Thoracic aorta (tissue), 2 donors: ENCODE measurements around the gene OR2W3. TPM values are rescaled to one million over a fixed set of nuclear protein-coding genes. Genes with fewer than 3 reads are reported as not detected.

Experiments
- ATAC-seq: fragments of 150-250 bp; one replicate; pipeline ENCODE4 v1.8.0; 2017; ENCODE audit warnings: low read depth; ENCODE audit not compliant: insufficient number of reproducible peaks, low FRiP score
- DNase-seq: peaks from one replicate; pipeline ENCODE4 v3.0.0-alpha.2; 2020; ENCODE audit warnings: low spot score
- H3K27ac ChIP-seq, 2 donors: fragments of 200-600 bp; sonication (generic); 1 replicate in 1 of 2; 2 replicates in 1 of 2; pipeline ENCODE4 v1.5.1; 2016; ENCODE audit warnings: mild to moderate bottlenecking in 2 of 2, moderate library complexity in 2 of 2
- H3K27me3 ChIP-seq: fragments of 200-600 bp; sonication (generic); replicated peaks from 2 replicates; pipeline ENCODE4 v1.6.0; 2016; ENCODE audit warnings: mild to moderate bottlenecking; ENCODE audit not compliant: insufficient read depth
- H3K36me3 ChIP-seq: fragments of 200-600 bp; sonication (generic); one replicate; pipeline ENCODE4 v1.5.1; 2016
- H3K4me1 ChIP-seq, 2 donors: fragments of 200-600 bp; sonication (generic); 1 replicate in 1 of 2; 2 replicates in 1 of 2; pipeline versions ENCODE4 v1.5.1 to v1.6.0; 2016; ENCODE audit warnings: low read depth in 2 of 2, mild to moderate bottlenecking in 1 of 2; ENCODE audit not compliant: control insufficient read depth in 1 of 2
- H3K4me3 ChIP-seq: fragments of 200-600 bp; sonication (generic); 2 replicates; pipeline ENCODE4 v1.5.1; 2016; ENCODE audit warnings: mild to moderate bottlenecking
- H3K9me3 ChIP-seq: fragments of 200-600 bp; sonication (generic); 2 replicates; pipeline ENCODE4 v1.5.1; 2016
- total RNA-seq, 2 donors: library from RNA; depleted of rRNA; stranded (reverse); fragments of >200 nt; gene quantifications; one replicate each; pipeline versions ENCODE4 v1.1.0 to v1.2.3, GENCODE V29; 2016
- TF ChIP-seq, protein P1 (sequence below): fragments of 200-600 bp; sonication (generic); IDR thresholded peaks from one replicate; pipeline ENCODE4 v1.5.1; 2019; ENCODE audit warnings: antibody characterized with exemption

Gene OR2W3
- total RNA-seq, 2 donors from 2014 or later = not detected

DNA sequence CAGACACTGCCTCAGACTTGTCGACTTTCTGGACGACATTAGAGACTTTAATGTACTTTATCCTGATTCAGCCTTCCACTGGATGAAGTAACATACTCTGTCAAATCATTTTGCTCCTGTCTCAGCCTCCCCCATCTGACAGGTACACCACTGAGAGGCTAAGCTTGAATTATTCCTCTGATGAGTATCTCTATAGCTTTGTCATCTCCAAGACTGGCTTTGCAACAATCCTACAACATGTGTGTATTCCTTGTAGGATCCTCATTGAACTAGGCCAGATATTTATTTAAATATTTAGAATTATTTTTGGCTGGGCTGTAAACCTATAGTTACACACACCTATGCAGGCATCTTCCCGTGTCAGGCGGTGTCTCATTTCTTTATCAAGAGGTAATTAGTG is 39.5 kb upstream of the OR2W3 start:
- DNase-seq = no peak
- Histone ChIP-seq H3K27me3 (no peaks in the 10 kb centered on the region), H3K4me1 (no peaks in the 10 kb centered on the region), H3K9me3 (no peaks in the 10 kb centered on the region), H3K36me3 (no peaks in the 10 kb centered on the region), H3K4me3 (no peak overlapping the region), H3K27ac (no peak overlapping the region)
- ATAC-seq = no peak
- TF ChIP-seq, protein P1, sequence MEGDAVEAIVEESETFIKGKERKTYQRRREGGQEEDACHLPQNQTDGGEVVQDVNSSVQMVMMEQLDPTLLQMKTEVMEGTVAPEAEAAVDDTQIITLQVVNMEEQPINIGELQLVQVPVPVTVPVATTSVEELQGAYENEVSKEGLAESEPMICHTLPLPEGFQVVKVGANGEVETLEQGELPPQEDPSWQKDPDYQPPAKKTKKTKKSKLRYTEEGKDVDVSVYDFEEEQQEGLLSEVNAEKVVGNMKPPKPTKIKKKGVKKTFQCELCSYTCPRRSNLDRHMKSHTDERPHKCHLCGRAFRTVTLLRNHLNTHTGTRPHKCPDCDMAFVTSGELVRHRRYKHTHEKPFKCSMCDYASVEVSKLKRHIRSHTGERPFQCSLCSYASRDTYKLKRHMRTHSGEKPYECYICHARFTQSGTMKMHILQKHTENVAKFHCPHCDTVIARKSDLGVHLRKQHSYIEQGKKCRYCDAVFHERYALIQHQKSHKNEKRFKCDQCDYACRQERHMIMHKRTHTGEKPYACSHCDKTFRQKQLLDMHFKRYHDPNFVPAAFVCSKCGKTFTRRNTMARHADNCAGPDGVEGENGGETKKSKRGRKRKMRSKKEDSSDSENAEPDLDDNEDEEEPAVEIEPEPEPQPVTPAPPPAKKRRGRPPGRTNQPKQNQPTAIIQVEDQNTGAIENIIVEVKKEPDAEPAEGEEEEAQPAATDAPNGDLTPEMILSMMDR = no peak

DNA sequence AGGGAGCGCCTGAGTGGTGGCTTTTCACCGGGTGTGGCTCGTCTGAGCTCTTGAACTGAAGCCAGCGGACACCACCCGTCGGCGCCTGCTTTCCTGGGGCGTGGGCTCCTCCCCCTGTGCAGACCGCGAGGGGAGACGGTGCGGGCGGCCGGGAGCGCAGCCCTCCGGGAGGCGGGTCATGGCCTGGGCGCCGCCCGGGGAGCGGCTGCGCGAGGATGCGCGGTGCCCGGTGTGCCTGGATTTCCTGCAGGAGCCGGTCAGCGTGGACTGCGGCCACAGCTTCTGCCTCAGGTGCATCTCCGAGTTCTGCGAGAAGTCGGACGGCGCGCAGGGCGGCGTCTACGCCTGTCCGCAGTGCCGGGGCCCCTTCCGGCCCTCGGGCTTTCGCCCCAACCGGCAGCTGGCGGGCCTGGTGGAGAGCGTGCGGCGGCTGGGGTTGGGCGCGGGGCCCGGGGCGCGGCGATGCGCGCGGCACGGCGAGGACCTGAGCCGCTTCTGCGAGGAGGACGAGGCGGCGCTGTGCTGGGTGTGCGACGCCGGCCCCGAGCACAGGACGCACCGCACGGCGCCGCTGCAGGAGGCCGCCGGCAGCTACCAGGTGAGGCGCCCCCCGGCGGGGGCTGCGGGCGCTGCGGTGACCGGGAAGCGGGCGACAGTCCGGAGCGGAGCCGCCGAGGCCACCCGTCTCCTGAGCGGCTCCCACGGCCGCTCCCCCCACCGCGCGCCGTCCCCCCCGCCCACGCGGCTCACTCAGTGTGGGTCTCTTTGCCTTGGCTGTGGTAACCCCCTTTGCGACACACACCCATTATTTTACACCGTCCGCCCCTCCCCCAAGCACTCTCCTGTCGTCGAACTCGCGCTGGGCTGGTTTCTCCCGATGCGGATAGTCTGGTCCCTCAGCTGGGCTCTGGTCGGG is 38.1 kb upstream of the OR2W3 start, which contains the start of gene TRIM58:
TRIM58 (plus strand) TSS at position 119 of the 916 bp plus-strand sequence; CDS start at position 179, 60 bp downstream.
- TF ChIP-seq, protein P1 = no peak
- no peak within 1 kb of the TSS for H3K27ac ChIP-seq
- ATAC-seq (no peak), DNase-seq (no peak)
- peak within 1 kb of the TSS; percentile 58 for H3K4me3 ChIP-seq
- no peaks in the 10 kb centered on the region for H3K36me3 ChIP-seq
- no peaks in the 10 kb centered on the region for H3K9me3 ChIP-seq
- H3K27me3 ChIP-seq = no peaks in the 10 kb centered on the region
- no peaks in the 10 kb centered on the region for H3K4me1 ChIP-seq

DNA sequence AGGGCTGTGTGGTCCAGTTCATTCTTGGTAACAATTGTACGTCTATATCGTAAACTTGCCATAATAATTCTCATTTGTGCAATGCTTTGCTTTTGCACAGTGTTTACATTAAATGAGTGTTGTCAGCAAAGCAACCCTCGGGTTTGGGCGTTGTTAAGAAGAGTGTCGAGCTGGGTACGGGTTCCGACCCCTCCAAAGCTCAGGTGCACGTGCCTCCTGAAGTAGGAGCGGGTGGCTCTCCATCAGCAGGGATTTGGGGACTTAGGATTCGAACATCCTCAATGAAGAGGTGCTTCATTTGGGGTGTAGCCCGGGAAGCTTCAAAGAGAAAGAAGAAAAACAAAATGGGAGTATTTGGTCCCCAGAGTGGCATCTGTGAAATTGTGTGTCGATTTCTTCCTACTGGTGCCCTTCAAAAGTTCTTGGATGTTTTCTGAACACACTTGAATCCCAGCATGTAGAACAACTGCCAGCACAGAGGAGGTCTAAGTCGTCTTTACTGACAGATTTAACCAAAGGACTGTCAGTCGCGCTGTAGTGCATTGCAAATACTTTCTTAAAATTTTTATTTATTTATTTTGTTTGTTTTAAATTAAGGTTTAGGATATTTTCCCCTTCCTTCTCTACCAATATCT is 37.3 kb upstream of the OR2W3 start:
- TF ChIP-seq, protein P1 = no peak
- H3K9me3 ChIP-seq = no peaks in the 10 kb centered on the region
- DNase-seq = no peak
- ATAC-seq = no peak
- H3K36me3 ChIP-seq = no peaks in the 10 kb centered on the region
- peak overlapping the region; percentile 58 for H3K4me3 ChIP-seq
- no peaks in the 10 kb centered on the region for H3K4me1 ChIP-seq
- no peak overlapping the region for H3K27ac ChIP-seq
- H3K27me3 ChIP-seq = no peaks in the 10 kb centered on the region

DNA sequence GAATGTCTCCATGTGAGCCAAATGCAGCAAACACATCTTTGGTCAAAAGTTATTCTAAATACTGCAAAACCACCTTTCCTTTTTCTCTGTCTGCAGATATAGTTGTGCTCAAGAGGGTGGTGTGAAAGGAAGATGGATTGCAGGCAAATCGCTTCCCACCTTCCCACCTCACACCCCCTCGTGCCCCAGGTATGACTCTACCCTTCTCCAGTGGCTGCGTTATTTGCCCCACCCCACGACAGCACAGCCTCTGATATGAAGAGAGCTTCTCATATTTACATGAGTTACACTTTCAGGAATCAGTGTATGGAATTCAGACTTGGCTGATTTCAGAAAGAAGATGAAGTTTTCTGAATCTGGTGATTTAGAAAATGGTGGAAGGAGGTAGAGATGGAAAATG is 32.6 kb upstream of the OR2W3 start:
- Histone ChIP-seq H3K4me1 (no peaks in the 10 kb centered on the region), H3K27me3 (no peaks in the 10 kb centered on the region), H3K36me3 (no peaks in the 10 kb centered on the region), H3K27ac (no peak overlapping the region), H3K4me3 (no peak overlapping the region), H3K9me3 (no peaks in the 10 kb centered on the region)
- no peak for ATAC-seq
- TF ChIP-seq, protein P1 = no peak
- no peak for DNase-seq

DNA sequence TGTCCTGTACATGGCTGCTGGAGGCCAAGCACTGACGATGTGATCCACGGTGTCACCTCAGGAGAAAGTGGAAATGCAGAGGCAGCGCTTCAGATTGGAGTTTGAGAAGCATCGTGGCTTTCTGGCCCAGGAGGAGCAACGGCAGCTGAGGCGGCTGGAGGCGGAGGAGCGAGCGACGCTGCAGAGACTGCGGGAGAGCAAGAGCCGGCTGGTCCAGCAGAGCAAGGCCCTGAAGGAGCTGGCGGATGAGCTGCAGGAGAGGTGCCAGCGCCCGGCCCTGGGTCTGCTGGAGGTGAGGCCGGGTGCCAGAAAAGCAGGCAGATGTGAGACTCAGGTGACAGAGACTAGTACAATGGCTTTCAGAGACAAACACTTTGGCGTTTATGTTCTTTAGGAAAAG is 30.7 kb upstream of the OR2W3 start:
- TF ChIP-seq, protein P1 = no peak
- no peaks in the 10 kb centered on the region for H3K4me1 ChIP-seq
- no peak overlapping the region for H3K27ac ChIP-seq
- ATAC-seq = no peak
- no peak overlapping the region for H3K4me3 ChIP-seq
- H3K36me3 ChIP-seq = no peaks in the 10 kb centered on the region
- no peaks in the 10 kb centered on the region for H3K27me3 ChIP-seq
- no peaks in the 10 kb centered on the region for H3K9me3 ChIP-seq
- DNase-seq = no peak
